GM12892 (cell line): ENCODE data around the gene FICD.

Experiments used
- POLR2A ChIP-seq: IDR thresholded peaks from 2 replicates; pipeline ENCODE4 v1.6.1; 2011; ENCODE audit warnings: low read depth, low read length, control low read depth
- POLR2AphosphoS5 ChIP-seq: IDR thresholded peaks from 2 replicates; pipeline ENCODE4 v1.6.1; 2011; ENCODE audit warnings: low read depth, low read length, control low read depth

- TF ChIP-seq POLR2AphosphoS5 = no peak
- TF ChIP-seq POLR2A = no peak
Measured at GRCh38 chr12:108559748-108560147, 44.7 kb downstream of the FICD start.
